Hepatocyte (in vitro differentiated cells): ENCODE data around the gene TOMM5.

Source experiments
- CTCF ChIP-seq: fragments of 200-600 bp; sonication (generic); IDR thresholded peaks from 2 replicates; pipeline ENCODE4 v1.5.1; 2016; ENCODE audit warnings: antibody characterized with exemption, mild to moderate bottlenecking; ENCODE audit not compliant: poor library complexity
- EZH2phosphoT487 ChIP-seq: fragments of 200-600 bp; sonication (generic); IDR thresholded peaks from one replicate; pipeline ENCODE4 v1.6.1; 2018; ENCODE audit warnings: antibody characterized with exemption, mild to moderate bottlenecking, low read depth, moderate library complexity; ENCODE audit not compliant: unreplicated experiment, severe bottlenecking

GRCh38 chr9:37604296-37604695 is 11.9 kb upstream of the TOMM5 start:
- no peak for TF ChIP-seq CTCF
- TF ChIP-seq EZH2phosphoT487, result no peak
